SU-DHL-6 (cell line): ENCODE results near the gene C17orf78.

Experiments used
- CTCF ChIP-seq: fragments of 200-600 bp; sonication (generic); IDR thresholded peaks from one replicate; pipeline ENCODE4 v1.5.1; 2017; ENCODE audit warnings: antibody characterized with exemption, mild to moderate bottlenecking, low read length, moderate library complexity; ENCODE audit not compliant: insufficient read depth, poor library complexity, severe bottlenecking
- EZH2phosphoT487 ChIP-seq: fragments of 200-600 bp; sonication (generic), shearing (Covaris generic); conservative IDR thresholded peaks from 2 replicates; pipeline ENCODE4 v1.6.1; 2018; ENCODE audit warnings: mild to moderate bottlenecking, antibody characterized with exemption, low read length, moderate library complexity, mixed read lengths

GRCh38 chr17:37342589-37342988, 33.2 kb upstream of the C17orf78 start:
- TF ChIP-seq CTCF (no peak), EZH2phosphoT487 (no peak)
